HepG2 (cell line): ENCODE data around the gene TSEN54. TPM values are rescaled to one million over a fixed set of nuclear protein-coding genes. Genes with fewer than 3 reads are reported as not detected.

Source experiments
- ATAC-seq: fragments of 200-7000 bp; cut with Tn5 transposase; 3 replicates; pipeline ENCODE4 v1.9.1; 2020; ENCODE audit warnings: mild to moderate bottlenecking, moderate library complexity
- BruUV-seq: library from RNA; stranded (reverse); fragments of 400-500 nt; replicated peaks from 2 replicates; lab custom pipeline; 2021; lab: Mats Ljungman, UMichigan
- CTCF ChIA-PET: fragments of 300-600 bp; formaldehyde crosslinking; extraction: SDS; loops from one replicate; lab custom pipeline; 2021; ENCODE audit warnings: low total read pairs, inconsistent platforms, low intra/inter-chr PET ratio; lab: Yijun Ruan, JAX
- POLR2A ChIA-PET: fragments of 350-600 bp; sonication (Branson Sonifier 250); formaldehyde crosslinking; loops from one replicate; lab custom pipeline; 2020; ENCODE audit warnings: antibody characterized with exemption, inconsistent platforms; lab: Yijun Ruan, JAX
- DNase-seq: peaks from one replicate; pipeline ENCODE4 v3.0.0-alpha.2; 2015; ENCODE audit warnings: low spot score
- FAIRE-seq: peaks from 3 replicates; lab custom pipeline; 2011; peaks lifted over from hg19 to GRCh38; lab: Jason Lieb, UNC
- H2AFZ ChIP-seq: one replicate; pipeline ENCODE4 v1.6.1; 2011; ENCODE audit warnings: low read length, inconsistent platforms
- H3K27ac ChIP-seq: fragments of 300-600 bp; 3 replicates; pipeline ENCODE4 v1.8.0; 2011; ENCODE audit warnings: mixed run types, mild to moderate bottlenecking, mixed read lengths, low read length, inconsistent platforms; ENCODE audit not compliant: insufficient read depth; ENCODE audit errors: extremely low read length
- H3K27me3 ChIP-seq, 2 experiments: fragments of 200-600 bp in 1 of 2; 2 replicates in 1 of 2; 3 replicates in 1 of 2; pipeline versions ENCODE4 v1.6.0 to v1.8.0; 2011; ENCODE audit warnings: low read length in 2 of 2, mild to moderate bottlenecking in 2 of 2, moderate library complexity in 2 of 2, inconsistent platforms in 1 of 2; ENCODE audit not compliant: insufficient read depth in 2 of 2, control insufficient read depth in 1 of 2
- H3K36me3 ChIP-seq, 2 experiments: fragments of 200-600 bp in 1 of 2; replicated peaks in 1 of 2; 2 replicates in 1 of 2; 3 replicates in 1 of 2; pipeline versions ENCODE4 v1.5.1 to v1.8.0; 2011; ENCODE audit warnings: low read length in 2 of 2, inconsistent platforms in 1 of 2; ENCODE audit not compliant: insufficient read depth in 2 of 2, control insufficient read depth in 1 of 2
- H3K4me1 ChIP-seq: 2 replicates; pipeline ENCODE4 v1.5.1; 2012; ENCODE audit warnings: low read length, inconsistent platforms; ENCODE audit not compliant: insufficient read depth
- H3K4me2 ChIP-seq: 2 replicates; pipeline ENCODE4 v1.6.0; 2011; ENCODE audit warnings: low read depth, low read length, inconsistent platforms
- H3K4me3 ChIP-seq, 3 experiments: fragments of 200-600 bp in 1 of 3; sonication (generic), shearing (Covaris generic) in 1 of 3; replicated peaks in 1 of 3; 2 replicates each; pipeline ENCODE4 v1.5.1; 2011 to 2016; ENCODE audit warnings: low read length in 3 of 3, inconsistent platforms in 2 of 3, low read depth in 2 of 3, mild to moderate bottlenecking in 2 of 3, control low read depth in 1 of 3, mixed read lengths in 1 of 3; ENCODE audit not compliant: insufficient read depth in 1 of 3
- H3K79me2 ChIP-seq: one replicate; pipeline ENCODE4 v1.6.1; 2011; ENCODE audit warnings: low read length, inconsistent platforms; ENCODE audit not compliant: insufficient read depth
- H3K9ac ChIP-seq: 2 replicates; pipeline ENCODE4 v1.6.0; 2011; ENCODE audit warnings: mild to moderate bottlenecking, low read depth, low read length, inconsistent platforms; ENCODE audit not compliant: insufficient read depth
- H3K9me3 ChIP-seq: 2 replicates; pipeline ENCODE4 v1.5.1; 2012; ENCODE audit warnings: mild to moderate bottlenecking, low read length
- H4K20me1 ChIP-seq: 2 replicates; pipeline ENCODE4 v1.6.0; 2011; ENCODE audit warnings: inconsistent platforms, mild to moderate bottlenecking, low read length, moderate library complexity; ENCODE audit not compliant: insufficient read depth
- AGO2 ChIP-seq: fragments of 200-400 bp; formaldehyde crosslinking; optimal IDR thresholded peaks from 2 replicates; pipeline ENCODE3; 2017; ENCODE audit warnings: mild to moderate bottlenecking, low read depth, low read length, moderate library complexity
- CBX1 ChIP-seq: IDR thresholded peaks from one replicate; pipeline ENCODE4 v1.6.1; 2016; ENCODE audit warnings: antibody characterized with exemption, low read depth
- CTCF ChIP-seq: sonication (generic); formaldehyde crosslinking; IDR thresholded peaks from 2 replicates; pipeline ENCODE4 v1.5.0; 2020; ENCODE audit warnings: mild to moderate bottlenecking, missing genetic modification reagents, moderate library complexity
- HES4 ChIP-seq: sonication (generic); formaldehyde crosslinking; IDR thresholded peaks from 2 replicates; pipeline ENCODE4 v1.9.0; 2021; ENCODE audit warnings: mild to moderate bottlenecking, missing genetic modification reagents, borderline replicate concordance
- MTA1 ChIP-seq: sonication (generic); formaldehyde crosslinking; IDR thresholded peaks from 2 replicates; pipeline ENCODE4 v1.4.0; 2020; ENCODE audit warnings: missing genetic modification reagents, mild to moderate bottlenecking, borderline replicate concordance
- POLR2G ChIP-seq: fragments of 200-400 bp; formaldehyde crosslinking; IDR thresholded peaks from 2 replicates; pipeline ENCODE4 v1.6.1; 2018; ENCODE audit warnings: mild to moderate bottlenecking, low read depth, low read length, moderate library complexity
- RXRA ChIP-seq: sonication (generic); formaldehyde crosslinking; IDR thresholded peaks from 2 replicates; pipeline ENCODE4 v1.5.1; 2020; ENCODE audit warnings: missing genetic modification reagents
- STAG1 ChIP-seq: sonication (generic); formaldehyde crosslinking; IDR thresholded peaks from 2 replicates; pipeline ENCODE4 v1.4.0; 2020; ENCODE audit warnings: missing genetic modification reagents
- TBP ChIP-seq: sonication (generic); formaldehyde crosslinking; IDR thresholded peaks from 2 replicates; pipeline ENCODE4 v1.5.0; 2020; ENCODE audit warnings: missing genetic modification reagents
- TRAFD1 ChIP-seq: sonication (generic); formaldehyde crosslinking; IDR thresholded peaks from 2 replicates; pipeline ENCODE4 v1.5.1; 2020; ENCODE audit warnings: missing genetic modification reagents, mild to moderate bottlenecking, borderline replicate concordance
- ZBTB38 ChIP-seq: sonication (generic); formaldehyde crosslinking; IDR thresholded peaks from 2 replicates; pipeline ENCODE4 v1.5.1; 2020; ENCODE audit warnings: mild to moderate bottlenecking, missing genetic modification reagents
- ZNF225 ChIP-seq: sonication (generic); formaldehyde crosslinking; IDR thresholded peaks from 2 replicates; pipeline ENCODE4 v1.4.0; 2020; ENCODE audit warnings: mild to moderate bottlenecking, missing genetic modification reagents
- ZNF230 ChIP-seq: sonication (generic); formaldehyde crosslinking; IDR thresholded peaks from 2 replicates; pipeline ENCODE4 v1.4.0; 2020; ENCODE audit warnings: mild to moderate bottlenecking, missing genetic modification reagents
- ZNF670 ChIP-seq: sonication (generic); formaldehyde crosslinking; IDR thresholded peaks from 2 replicates; pipeline ENCODE4 v1.8.0; 2022; ENCODE audit warnings: mild to moderate bottlenecking, missing genetic modification reagents, borderline replicate concordance
- ZSCAN12 ChIP-seq: sonication (generic); formaldehyde crosslinking; IDR thresholded peaks from 2 replicates; pipeline ENCODE4 v1.9.0; 2021; ENCODE audit warnings: mild to moderate bottlenecking, missing genetic modification reagents
- whole genome bisulfite sequencing: methylation state at CpG from one replicate; pipeline ENCODE4 v1.1.6; 2017; ENCODE audit warnings: low lambda C conversion rate; 5-methylcytosine and 5-hydroxymethylcytosine counted together
- in situ Hi-C: cut with HindIII; loops from 2 replicates; pipeline ENCODE4 v1.10.0; 2017; ENCODE audit warnings: low pct_unique_long_range_greater_than_20kb; ENCODE audit not compliant: extremely low pct_ligation_motif_present
- intact Hi-C: fragments of 100-400 bp; cut with micrococcal nuclease; formaldehyde crosslinking; loops from one replicate; pipeline ENCODE4 v1.10.0; 2022; ENCODE audit not compliant: unreplicated experiment
- polyA plus RNA-seq, 8 experiments: library from polyadenylated mRNA; depleted of rRNA in 3 of 8; stranded (reverse) in 7 of 8; unstranded in 1 of 8; fragments of >200 nt; fragmentation: Illumina TruSeq in 4 of 8; extraction: Trizol in 4 of 8; gene quantifications; 2 replicates each; pipeline versions ENCODE4 v1.2.1 to v1.2.3, GENCODE V29; 2011 to 2016; ENCODE audit warnings: low read depth in 4 of 8, missing spikeins in 1 of 8, mixed read lengths in 1 of 8; ENCODE audit not compliant: insufficient read depth in 1 of 8
- total RNA-seq, 5 experiments: library from RNA; depleted of rRNA; stranded (reverse); fragments of >200 nt; fragmentation: Illumina TruSeq; extraction: Trizol; gene quantifications; 2 replicates each; pipeline ENCODE4 v1.2.3, GENCODE V29; 2016; ENCODE audit warnings: low read depth in 1 of 5
- TF ChIP-seq, protein P1 (sequence below): sonication (generic); formaldehyde crosslinking; IDR thresholded peaks from 2 replicates; pipeline ENCODE4 v1.4.0; 2020; ENCODE audit warnings: missing genetic modification reagents

The TSEN54 gene
- total and polyA plus RNA-seq, 2 of the 13 experiments (the other 11 are each of a cell fraction or from before 2014, with no cell fraction given), result 62.9 to 63.3 TPM

GRCh38 chr17:75498039-75498725 lies 18.1 kb upstream of the TSEN54 start (continued):
- no peak for TF ChIP-seq TRAFD1 (CRISPR knock-in tag)
- TF ChIP-seq HES4 (CRISPR knock-in tag), result no peak
- no peak for TF ChIP-seq ZSCAN12

DNA sequence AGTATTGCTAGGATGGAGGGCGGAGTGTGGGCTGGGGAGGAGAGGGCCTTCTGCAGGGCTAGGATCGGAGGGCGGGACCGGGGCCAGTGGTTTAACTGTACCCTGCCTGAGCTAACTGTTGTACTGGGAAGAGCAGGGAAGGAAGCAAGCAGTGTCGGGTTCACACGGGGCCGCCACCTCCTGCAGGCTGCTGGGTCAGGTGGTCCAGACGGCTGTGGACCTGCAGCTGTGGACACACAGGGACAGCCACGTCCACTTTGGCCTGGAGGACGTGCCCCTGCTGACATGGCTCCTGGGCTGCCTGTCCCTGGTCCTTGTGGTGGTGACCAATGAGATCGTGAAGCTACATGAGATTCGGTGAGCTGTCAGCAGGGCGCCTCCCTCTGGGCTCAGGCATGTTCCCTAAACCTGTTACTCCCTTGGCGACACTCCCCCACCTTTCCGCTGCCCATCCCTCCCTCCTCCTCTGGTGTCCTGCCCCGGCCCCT lies 17.6 kb upstream of the TSEN54 start:
- POLR2A ChIA-PET, result interaction anchor here (1.0 kb wide), 1 partner anchor 39 kb away, joined by 3 read pairs; no protein-coding TSS in a partner anchor
- intact Hi-C loops, result no loop called here
- FAIRE-seq, result no peak
- Histone ChIP-seq H2AFZ (no peak overlapping the region), H3K36me3 (peaks cover 39 to 53% of the 10 kb centered on the region in 2 experiments; a peak in 4 of 5 replicates), H3K9me3 (no peaks in the 10 kb centered on the region), H3K4me2 (no peak overlapping the region), H3K4me3 (no peak overlapping the region), H3K79me2 (no peaks in the 10 kb centered on the region), H3K27ac (no peak overlapping the region), H3K9ac (no peak overlapping the region), H4K20me1 (no peaks in the 10 kb centered on the region), H3K27me3 (no peaks in the 10 kb centered on the region), H3K4me1 (no peaks in the 10 kb centered on the region)
- no TSS peak for BruUV-seq
- 84% methylated on average over 12 of the region's 16 CpGs for WGBS
- no peak for DNase-seq
- in situ Hi-C loops, result no loop called here
- ATAC-seq, result no peak; the same call in 2 of the 3 replicates
- CTCF ChIA-PET, result no interaction called here
- 0 out of 2 replicates have a peak, but pooled peaks have one; percentile 27 for TF ChIP-seq ZNF225 (CRISPR knock-in tag)
- TF ChIP-seq POLR2G, result 0 out of 2 replicates have a peak, but pooled peaks have one; percentile 12
- TF ChIP-seq ZNF230, result 0 out of 2 replicates have a peak, but pooled peaks have one; percentile 28
- peak; percentile 60; the same call in 1 of the 2 replicates for TF ChIP-seq ZBTB38 (CRISPR knock-in tag)
- peak; percentile 2; the same call in 1 of the 2 replicates for TF ChIP-seq RXRA
- TF ChIP-seq TBP, result no peak
- TF ChIP-seq AGO2, result peak; percentile 62
- peak; percentile 41 for TF ChIP-seq CTCF (CRISPR knock-in tag)
- peak; percentile 32; the same call in 1 of the 2 replicates for TF ChIP-seq STAG1
- TF ChIP-seq CBX1, result no peak
- no peak for TF ChIP-seq ZNF670 (CRISPR knock-in tag)
- TF ChIP-seq MTA1, result peak; percentile 19; the same call in 1 of the 2 replicates
- TF ChIP-seq, protein P1, sequence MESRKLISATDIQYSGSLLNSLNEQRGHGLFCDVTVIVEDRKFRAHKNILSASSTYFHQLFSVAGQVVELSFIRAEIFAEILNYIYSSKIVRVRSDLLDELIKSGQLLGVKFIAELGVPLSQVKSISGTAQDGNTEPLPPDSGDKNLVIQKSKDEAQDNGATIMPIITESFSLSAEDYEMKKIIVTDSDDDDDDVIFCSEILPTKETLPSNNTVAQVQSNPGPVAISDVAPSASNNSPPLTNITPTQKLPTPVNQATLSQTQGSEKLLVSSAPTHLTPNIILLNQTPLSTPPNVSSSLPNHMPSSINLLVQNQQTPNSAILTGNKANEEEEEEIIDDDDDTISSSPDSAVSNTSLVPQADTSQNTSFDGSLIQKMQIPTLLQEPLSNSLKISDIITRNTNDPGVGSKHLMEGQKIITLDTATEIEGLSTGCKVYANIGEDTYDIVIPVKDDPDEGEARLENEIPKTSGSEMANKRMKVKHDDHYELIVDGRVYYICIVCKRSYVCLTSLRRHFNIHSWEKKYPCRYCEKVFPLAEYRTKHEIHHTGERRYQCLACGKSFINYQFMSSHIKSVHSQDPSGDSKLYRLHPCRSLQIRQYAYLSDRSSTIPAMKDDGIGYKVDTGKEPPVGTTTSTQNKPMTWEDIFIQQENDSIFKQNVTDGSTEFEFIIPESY (CRISPR knock-in tag), result peak; percentile 94
